Gastrocnemius medialis (tissue), 4 donors: ENCODE results near the gene AANAT.

Experiments used
- CTCF ChIP-seq, 5 experiments: fragments of 450-650 bp in 3 of 5; fragments of 200-600 bp in 2 of 5; sonication (generic) in 2 of 5; IDR thresholded peaks in 4 of 5; conservative IDR thresholded peaks in 1 of 5; 1 replicate in 4 of 5; 2 replicates in 1 of 5; pipeline ENCODE4 v1.5.1; 2016 to 2019; ENCODE audit warnings: antibody characterized with exemption in 5 of 5, mild to moderate bottlenecking in 3 of 5, moderate library complexity in 3 of 5
- POLR2A ChIP-seq, 2 donors: fragments of 450-650 bp; IDR thresholded peaks; one replicate each; pipeline ENCODE4 v1.6.1; 2017; ENCODE audit warnings: antibody characterized with exemption in 2 of 2, mild to moderate bottlenecking in 2 of 2, moderate library complexity in 2 of 2

GRCh38 chr17:76476736-76477135 is 9.3 kb downstream of the AANAT start:
- TF ChIP-seq CTCF (IDR thresholded peaks at IDR 0.05 in 4 of 5, conservative IDR thresholded peaks at IDR 0.05 in 1 of 5) (no peak), POLR2A (IDR thresholded peaks at IDR 0.05) (no peak)
